Femur (tissue), 1 donor: Measurements from ENCODE around the gene DGKA.
A peak's percentile ranks its signal among the peaks of the same experiment; 100 is the strongest.

Source experiments
- DNase-seq: peaks from one replicate; pipeline ENCODE4 v3.0.0-alpha.2; 2017

Gene DGKA

DNA sequence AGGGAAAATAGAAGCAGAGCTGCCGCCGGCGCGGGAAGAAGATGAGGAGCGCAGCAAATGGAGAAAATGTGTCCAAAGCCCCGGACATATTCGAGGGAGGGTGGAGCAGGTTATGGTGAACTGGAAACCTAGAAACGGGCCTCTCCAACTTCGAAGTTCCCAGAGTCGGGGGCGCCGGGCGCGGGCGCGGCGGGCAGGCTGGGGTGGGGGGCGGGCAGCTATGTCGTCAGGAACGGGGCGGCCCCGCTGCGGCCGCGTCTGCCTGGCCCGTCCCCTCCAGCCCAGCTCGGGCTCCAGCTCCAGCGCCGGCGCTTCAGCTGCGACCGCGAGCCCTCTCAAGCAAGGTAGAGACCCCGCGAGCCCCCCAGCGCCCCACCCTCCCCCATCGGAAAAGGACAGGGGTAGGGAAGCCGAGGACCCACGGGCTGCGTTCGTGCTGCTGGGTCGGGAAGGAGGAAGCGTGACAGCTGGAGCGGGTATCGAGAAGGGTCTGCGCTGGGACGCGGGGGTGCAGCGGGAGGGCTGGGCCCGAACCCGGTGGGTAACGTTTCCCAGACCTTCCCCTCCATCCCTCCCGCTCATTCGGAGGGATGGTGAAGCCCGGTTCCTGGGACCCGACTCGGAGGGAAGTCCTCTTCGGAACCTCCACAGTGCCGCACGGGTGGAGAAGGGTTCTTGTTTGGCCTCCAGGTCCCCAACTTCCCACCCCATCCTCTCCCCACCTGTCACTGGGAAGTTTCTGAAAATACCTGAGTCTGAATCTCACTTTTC lies 1.0 kb downstream of the DGKA start:
- DNase-seq = peak; percentile 82

- DNase-seq = peak; percentile 48
Measured at GRCh38 chr12:55932551-55932910, 1.6 kb downstream of the DGKA start.

DNA sequence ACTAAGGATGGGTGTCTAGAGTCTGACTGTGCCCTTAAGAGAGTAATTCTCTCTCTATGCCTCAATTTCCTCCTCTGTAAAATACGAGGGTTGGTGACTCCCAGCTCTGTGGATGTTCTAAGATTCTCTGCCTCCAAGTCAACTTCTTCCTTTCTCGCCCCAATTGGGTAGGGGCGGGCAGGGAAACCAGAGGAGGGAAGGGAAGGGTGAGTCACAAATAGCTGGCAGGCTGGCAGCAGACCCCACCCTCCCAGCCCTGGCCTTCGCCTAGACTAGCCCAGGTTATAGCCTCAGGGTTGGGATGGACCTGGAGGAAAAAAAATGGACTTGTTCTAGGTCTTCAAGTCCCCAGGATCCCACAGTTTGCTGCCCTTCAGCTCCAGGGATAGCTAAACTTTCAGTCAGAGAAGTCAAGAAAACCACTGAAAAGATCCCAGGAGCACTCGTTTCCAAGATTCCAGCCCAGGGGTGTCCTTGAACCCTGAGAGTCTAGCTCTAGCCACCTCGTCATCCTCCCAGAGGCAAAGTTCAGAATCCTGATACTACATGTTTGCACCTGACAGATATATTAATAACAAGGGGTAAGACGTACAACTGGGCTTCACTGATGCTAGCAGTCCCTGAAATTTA lies 2.3 kb downstream of the DGKA start:
- DNase-seq = peak; percentile 26

GRCh38 chr12:55933799-55934742 lies 3.1 kb downstream of the DGKA start:
- DNase-seq = no peak

DNA sequence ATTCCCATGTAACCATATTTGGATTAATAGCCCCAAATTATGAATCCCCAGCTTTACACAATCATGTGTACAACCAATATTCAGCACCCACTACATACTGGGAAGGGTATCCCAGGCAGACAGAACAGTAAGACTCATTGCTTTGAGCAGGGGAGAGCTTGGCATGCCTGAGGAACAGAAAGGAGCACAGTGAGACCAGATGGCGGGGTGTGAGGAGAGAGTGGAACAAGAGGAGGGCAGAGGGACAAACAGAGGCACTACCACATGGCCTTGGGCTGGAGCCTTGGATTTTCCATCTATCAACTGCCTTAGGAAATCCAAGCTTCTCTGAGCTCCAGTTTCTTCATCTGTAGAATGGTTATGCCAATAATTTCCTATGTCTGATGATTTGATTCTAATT lies 3.8 kb downstream of the DGKA start:
- DNase-seq = no peak

- DNase-seq = peak; percentile 39
Measured at GRCh38 chr12:55935738-55936151, 4.8 kb downstream of the DGKA start.

DNA sequence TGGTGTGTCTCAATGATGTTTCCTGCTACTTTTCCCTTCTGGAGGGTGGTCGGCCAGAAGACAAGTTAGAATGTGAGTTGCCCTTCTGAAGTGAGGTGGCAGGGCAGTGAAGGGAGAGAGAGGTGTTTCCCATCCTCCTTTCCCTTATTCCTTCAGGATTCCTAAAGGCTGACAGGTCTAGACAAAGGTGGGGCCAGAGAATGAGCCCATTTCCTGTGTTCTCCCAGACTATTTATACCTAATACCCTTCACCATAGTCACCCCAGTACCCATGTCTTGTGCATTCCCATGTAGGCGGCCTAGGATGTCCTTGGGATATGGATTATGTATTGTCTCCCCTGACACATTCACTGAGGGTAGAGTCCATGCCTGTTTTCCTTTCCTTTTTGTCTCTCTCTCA lies 7.0 kb downstream of the DGKA start:
- DNase-seq = no peak

GRCh38 chr12:55938826-55939501 lies 8.0 kb downstream of the DGKA start:
- no peak for DNase-seq

DNA sequence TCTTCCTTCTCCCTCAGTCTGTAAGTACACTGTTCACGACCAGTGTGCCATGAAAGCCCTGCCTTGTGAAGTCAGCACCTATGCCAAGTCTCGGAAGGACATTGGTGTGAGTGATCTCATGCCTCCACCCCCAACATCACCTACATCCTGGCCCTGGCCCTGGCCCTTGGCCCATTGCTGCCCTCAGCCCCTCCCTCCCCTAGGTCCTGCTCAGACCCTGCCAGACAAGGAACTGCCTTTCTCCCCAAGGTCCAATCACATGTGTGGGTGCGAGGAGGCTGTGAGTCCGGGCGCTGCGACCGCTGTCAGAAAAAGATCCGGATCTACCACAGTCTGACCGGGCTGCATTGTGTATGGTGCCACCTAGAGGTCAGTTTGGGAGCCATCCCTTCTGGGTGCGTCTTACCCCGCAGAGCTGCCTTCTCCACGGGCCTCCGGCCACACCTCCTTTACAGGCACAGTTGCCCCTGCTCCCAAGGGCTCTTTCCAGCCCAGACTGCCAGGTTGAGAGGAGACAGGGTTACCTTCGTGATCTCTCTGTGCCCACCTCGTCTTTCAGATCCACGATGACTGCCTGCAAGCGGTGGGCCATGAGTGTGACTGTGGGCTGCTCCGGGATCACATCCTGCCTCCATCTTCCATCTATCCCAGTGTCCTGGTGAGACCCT lies 9.2 kb downstream of the DGKA start:
- DNase-seq = peak; percentile 90

DNA sequence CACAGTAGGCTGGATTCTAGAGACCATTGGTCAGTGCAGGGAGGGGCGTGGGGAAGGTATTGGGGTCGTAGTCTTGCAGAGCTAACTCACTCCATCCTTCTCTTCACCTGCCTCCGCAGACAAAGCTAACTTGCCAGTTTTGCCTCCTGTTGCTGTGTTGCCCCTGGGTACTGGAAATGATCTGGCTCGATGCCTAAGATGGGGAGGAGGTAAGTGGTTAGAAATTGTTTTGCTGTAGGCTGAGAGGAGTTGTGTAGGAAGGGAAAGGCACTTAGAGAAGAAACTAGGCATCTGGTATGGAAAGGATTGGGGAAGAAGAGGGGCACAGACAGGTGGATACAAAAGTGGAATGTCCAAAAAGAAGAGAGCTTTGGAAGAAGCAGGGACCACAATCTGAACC lies 11.1 kb downstream of the DGKA start:
- DNase-seq = no peak

DNA sequence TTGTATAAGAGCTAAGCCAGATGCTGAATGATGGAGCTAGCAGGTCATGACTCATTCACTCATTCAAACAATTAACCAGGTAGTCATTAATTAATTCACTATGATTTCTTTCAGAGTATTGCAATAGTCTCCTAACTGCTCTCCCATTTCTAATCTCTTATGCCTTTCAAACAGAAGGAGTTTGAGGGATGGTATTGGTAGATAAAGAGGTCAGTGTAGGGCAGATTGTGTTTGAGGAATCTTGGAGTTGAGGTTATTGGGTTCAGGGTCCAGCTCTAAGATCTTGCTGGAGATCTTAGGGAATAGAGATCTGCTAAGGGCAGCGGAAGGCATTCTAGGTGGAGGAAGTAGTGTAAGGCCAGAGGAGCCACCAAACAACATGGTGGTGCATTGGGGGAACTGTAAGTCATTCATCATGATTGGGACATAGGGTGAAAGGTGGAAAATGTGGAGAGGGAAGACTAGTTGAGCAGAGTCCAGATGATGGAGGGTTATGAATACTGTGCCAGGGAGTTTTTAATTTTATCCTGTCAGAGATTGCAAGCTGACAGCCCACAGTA lies 11.7 kb downstream of the DGKA start:
- no peak for DNase-seq

- no peak for DNase-seq
Measured at GRCh38 chr12:55946553-55946952, 15.6 kb downstream of the DGKA start.

DNA sequence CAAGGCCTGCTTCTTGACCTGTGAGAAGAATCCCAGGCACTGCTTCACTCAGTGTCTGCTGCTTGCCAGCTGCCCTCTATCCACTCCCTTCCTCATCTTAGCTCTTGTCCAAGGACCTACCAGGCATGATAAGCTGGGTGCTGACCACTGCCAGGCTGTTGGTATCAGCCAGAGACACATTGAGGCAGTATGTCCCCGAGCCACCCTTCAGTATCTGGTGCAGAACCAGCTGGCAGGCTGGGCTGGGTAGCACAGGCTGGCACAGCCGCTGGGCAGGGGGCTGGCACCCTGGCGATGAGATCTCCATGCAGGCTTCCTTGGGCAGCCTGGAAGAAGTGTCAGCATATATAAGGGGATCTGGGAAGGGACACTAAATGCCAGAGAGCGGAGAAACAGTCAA lies 24.4 kb downstream of the DGKA start:
- DNase-seq = no peak

DNA sequence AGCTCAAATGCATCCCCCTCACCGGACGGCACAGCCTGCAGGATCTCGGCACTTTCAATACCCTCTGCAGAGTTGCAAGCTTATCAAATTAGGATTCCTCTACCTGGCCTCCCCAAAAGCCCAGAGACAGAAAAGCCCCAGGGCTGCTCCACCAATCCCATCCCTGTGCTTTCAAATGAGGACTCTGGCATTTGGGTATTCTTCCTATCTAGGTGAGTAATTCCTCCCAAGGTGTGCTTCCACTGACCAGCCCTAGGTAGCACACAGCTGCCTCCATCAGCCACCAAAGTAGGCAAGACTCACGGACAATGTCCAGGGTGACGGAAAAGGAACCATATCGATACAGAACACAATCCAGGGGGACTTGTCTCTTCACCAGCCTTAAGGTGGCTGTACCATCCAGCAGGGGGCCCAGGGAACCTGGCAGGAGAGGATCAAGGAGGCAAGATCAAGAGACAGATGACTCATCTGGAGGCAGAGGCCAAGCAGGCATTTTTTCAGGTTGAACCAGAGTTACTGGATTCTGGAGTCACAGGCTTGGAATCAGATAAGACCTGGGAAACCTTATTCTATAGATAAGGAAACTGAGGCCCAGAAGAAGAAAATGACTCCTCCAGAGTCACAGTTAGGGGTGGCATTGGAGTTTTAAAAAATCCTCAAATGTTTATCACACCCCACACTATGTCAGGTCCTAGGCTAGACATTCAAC lies 25.0 kb downstream of the DGKA start:
- DNase-seq = peak; percentile 21

GRCh38 chr12:55957106-55957859 lies 26.3 kb downstream of the DGKA start:
- peak; percentile 19 for DNase-seq

- DNase-seq = no peak
Measured at GRCh38 chr12:55963760-55964159, 32.8 kb downstream of the DGKA start.

GRCh38 chr12:55965240-55965639 lies 34.3 kb downstream of the DGKA start:
- DNase-seq = no peak

GRCh38 chr12:55965941-55966407 lies 35.0 kb downstream of the DGKA start, which contains the start of gene PMEL:
Gene PMEL (minus strand): TSS chr12:55966042. CDS start chr12:55966011, 31 bp downstream.
- DNase-seq = no peak

DNA sequence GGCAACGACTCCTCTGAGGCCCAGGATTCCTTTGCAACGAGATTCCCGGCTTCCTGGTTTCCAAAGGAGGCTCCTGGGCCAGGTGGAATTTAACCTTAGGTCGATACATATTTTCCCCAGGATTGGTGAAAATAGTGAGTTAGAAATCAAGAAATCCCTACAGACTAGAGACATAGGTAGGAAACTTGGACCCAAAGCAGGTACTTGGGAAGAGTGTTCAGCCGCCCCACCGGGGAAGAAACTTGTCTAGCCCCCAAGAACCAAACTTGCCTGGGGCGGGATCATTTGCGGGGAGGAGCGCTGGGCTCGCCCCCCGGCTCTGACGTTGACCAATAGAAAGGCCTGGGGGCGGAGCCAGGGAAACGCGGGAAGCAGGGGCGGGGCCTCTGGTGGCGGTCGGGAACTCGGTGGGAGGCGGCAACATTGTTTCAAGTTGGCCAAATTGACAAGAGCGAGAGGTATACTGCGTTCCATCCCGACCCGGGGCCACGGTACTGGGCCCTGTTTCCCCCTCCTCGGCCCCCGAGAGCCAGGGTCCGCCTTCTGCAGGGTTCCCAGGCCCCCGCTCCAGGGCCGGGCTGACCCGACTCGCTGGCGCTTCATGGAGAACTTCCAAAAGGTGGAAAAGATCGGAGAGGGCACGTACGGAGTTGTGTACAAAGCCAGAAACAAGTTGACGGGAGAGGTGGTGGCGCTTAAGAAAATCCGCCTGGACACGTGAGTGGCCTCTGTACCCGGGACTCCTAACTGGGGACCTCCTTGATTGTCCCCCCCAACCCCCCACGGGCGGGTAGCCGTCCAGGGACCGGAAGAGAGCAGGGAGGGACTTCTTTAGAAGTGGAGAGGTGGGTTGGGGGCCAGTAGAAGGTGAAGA lies 35.7 kb downstream of the DGKA start, which contains the start of gene CDK2:
TSS of gene CDK2 (plus strand) at position 423 of the 874 bp plus-strand sequence. CDS start at position 602, 179 bp downstream.
- peak; percentile 95 for DNase-seq
